Peyer's patch (tissue), 4 donors: Measurements from ENCODE around the gene OR6C65. TPM values are rescaled to one million over a fixed set of nuclear protein-coding genes. Genes with fewer than 3 reads are reported as not detected.

Source experiments
- DNase-seq, 3 donors: peaks; one replicate each; pipeline ENCODE4 v3.0.0-alpha.2; 2017 to 2019
- H3K27ac ChIP-seq, 4 donors: fragments of 200-600 bp; sonication (generic); one replicate each; pipeline ENCODE4 v1.5.1; 2016 to 2019
- H3K27me3 ChIP-seq, 2 donors: fragments of 200-600 bp; sonication (generic); one replicate each; pipeline ENCODE4 v1.5.1; 2019
- H3K36me3 ChIP-seq, 3 donors: fragments of 200-600 bp; sonication (generic); one replicate each; pipeline ENCODE4 v1.5.1; 2016 to 2019
- H3K4me1 ChIP-seq, 4 donors: fragments of 200-600 bp; sonication (generic); one replicate each; pipeline ENCODE4 v1.5.1; 2016 to 2019
- H3K4me3 ChIP-seq, 4 donors: fragments of 200-600 bp; sonication (generic); 1 replicate in 3 of 4; 2 replicates in 1 of 4; pipeline ENCODE4 v1.5.1; 2016 to 2019; ENCODE audit warnings: mild to moderate bottlenecking in 1 of 4
- H3K9me3 ChIP-seq, 4 donors: fragments of 200-600 bp; sonication (generic); one replicate each; pipeline ENCODE4 v1.5.1; 2016 to 2019; ENCODE audit warnings: mild to moderate bottlenecking in 1 of 4
- CTCF ChIP-seq, 6 experiments: fragments of 450-650 bp in 4 of 6; fragments of 200-600 bp in 2 of 6; sonication (generic) in 1 of 6; IDR thresholded peaks; one replicate each; pipeline ENCODE4 v1.5.1; 2017 to 2019; ENCODE audit warnings: antibody characterized with exemption in 6 of 6, mild to moderate bottlenecking in 3 of 6, moderate library complexity in 1 of 6
- POLR2A ChIP-seq, 2 donors: fragments of 450-650 bp; IDR thresholded peaks; one replicate each; pipeline ENCODE4 v1.5.1; 2017; ENCODE audit warnings: antibody characterized with exemption in 2 of 2, mild to moderate bottlenecking in 2 of 2, moderate library complexity in 2 of 2
- total RNA-seq, 4 donors: library from RNA; depleted of rRNA; stranded (reverse); fragments of >200 nt; gene quantifications; one replicate each; pipeline ENCODE4 v1.1.0, GENCODE V29; 2016

The OR6C65 gene
- total RNA-seq, 4 donors from 2014 or later, result not detected

DNA sequence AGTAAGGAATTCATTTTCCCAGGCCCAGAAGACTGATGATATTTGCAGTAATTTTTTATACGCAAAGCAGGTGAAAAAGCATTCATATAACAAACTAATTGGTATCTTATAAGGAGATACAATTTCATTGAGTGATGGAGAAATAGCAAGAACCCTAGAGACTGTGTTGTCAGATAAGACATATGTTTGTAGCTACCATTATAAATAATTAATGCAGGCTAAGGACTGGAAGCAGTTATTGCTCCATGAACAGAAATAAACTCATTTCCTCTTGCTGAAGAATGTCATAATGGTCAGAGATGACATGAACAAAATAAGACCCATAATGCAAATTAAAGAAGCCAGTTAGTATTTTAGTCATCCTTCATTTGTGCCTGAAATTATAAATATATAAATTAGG, 45.0 kb downstream of the OR6C65 start:
- Histone ChIP-seq H3K27ac (no peak overlapping the region), H3K4me3 (no peak overlapping the region), H3K9me3 (no peaks in the 10 kb centered on the region), H3K27me3 (no peaks in the 10 kb centered on the region), H3K36me3 (no peaks in the 10 kb centered on the region), H3K4me1 (no peaks in the 10 kb centered on the region)
- DNase-seq, result no peak
- TF ChIP-seq CTCF (IDR thresholded peaks at IDR 0.05) (no peak), POLR2A (IDR thresholded peaks at IDR 0.05) (no peak)

GRCh38 chr12:55446326-55446725, 46.0 kb downstream of the OR6C65 start:
- Histone ChIP-seq H3K9me3 (no peaks in the 10 kb centered on the region), H3K27me3 (no peaks in the 10 kb centered on the region), H3K36me3 (no peaks in the 10 kb centered on the region), H3K27ac (no peak overlapping the region), H3K4me3 (no peak overlapping the region), H3K4me1 (no peaks in the 10 kb centered on the region)
- DNase-seq, result no peak
- TF ChIP-seq POLR2A (IDR thresholded peaks at IDR 0.05) (no peak), CTCF (IDR thresholded peaks at IDR 0.05) (no peak)

DNA sequence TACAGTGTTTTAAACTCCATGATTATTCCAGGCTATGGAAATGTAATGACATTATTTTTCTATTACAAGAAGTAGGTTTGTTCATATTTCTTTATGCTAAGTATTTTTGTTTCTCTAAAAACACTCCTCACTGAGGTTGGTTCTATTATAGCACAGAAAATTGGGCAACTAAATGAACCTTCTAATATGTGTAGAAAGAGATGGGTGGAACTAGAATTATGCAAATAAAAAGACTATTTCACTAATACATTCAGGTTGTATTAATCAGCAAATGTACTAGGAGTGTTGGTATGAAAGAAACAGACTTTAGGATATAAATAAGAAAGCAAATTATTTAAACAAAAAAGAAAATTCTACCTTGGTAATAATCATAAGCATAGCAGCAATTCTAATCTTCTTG, 48.5 kb downstream of the OR6C65 start:
- no peak overlapping the region for H3K27ac ChIP-seq
- TF ChIP-seq POLR2A (IDR thresholded peaks at IDR 0.05), result no peak
- TF ChIP-seq CTCF (IDR thresholded peaks at IDR 0.05), result no peak
- H3K4me1 ChIP-seq, result no peaks in the 10 kb centered on the region
- H3K27me3 ChIP-seq, result no peaks in the 10 kb centered on the region
- no peak overlapping the region for H3K4me3 ChIP-seq
- no peaks in the 10 kb centered on the region for H3K36me3 ChIP-seq
- no peaks in the 10 kb centered on the region for H3K9me3 ChIP-seq
- no peak for DNase-seq

Other genes starting within 250 kb of the OR6C65 start
- not detected for gene OR10A7, start 179.5 kb upstream of the OR6C65 start, total RNA-seq
- not detected for gene OR6C74, start 155.9 kb upstream of the OR6C65 start, total RNA-seq
- not detected for gene OR6C6, start 104.0 kb upstream of the OR6C65 start, total RNA-seq
- gene OR6C1, start 86.2 kb upstream of the OR6C65 start, total RNA-seq, result not detected
- not detected for gene OR6C3, start 69.8 kb upstream of the OR6C65 start, total RNA-seq
- not detected for gene OR6C75, start 37.6 kb upstream of the OR6C65 start, total RNA-seq
- not detected for gene OR6C76, start 25.7 kb downstream of the OR6C65 start, total RNA-seq
- gene OR6C2, start 43.5 kb downstream of the OR6C65 start, total RNA-seq, result not detected
- gene OR6C70, start 69.6 kb downstream of the OR6C65 start, total RNA-seq, result not detected
- not detected for gene OR6C68, start 91.8 kb downstream of the OR6C65 start, total RNA-seq
- not detected for gene OR6C4, start 149.1 kb downstream of the OR6C65 start, total RNA-seq
- gene OR2AP1, start 171.9 kb downstream of the OR6C65 start, total RNA-seq, result not detected
- not detected for gene OR10P1, start 236.4 kb downstream of the OR6C65 start, total RNA-seq